ENCODE measurements around the gene TBCCD1. TPM values are rescaled to one million over a fixed set of nuclear protein-coding genes. Genes with fewer than 3 reads are reported as not detected.
A peak's percentile ranks its signal among the peaks of the same experiment; 100 is the strongest.

TBCCD1 gene
- total RNA-seq, 1 experiment from 2014 or later, result 7.4 TPM

DNA sequence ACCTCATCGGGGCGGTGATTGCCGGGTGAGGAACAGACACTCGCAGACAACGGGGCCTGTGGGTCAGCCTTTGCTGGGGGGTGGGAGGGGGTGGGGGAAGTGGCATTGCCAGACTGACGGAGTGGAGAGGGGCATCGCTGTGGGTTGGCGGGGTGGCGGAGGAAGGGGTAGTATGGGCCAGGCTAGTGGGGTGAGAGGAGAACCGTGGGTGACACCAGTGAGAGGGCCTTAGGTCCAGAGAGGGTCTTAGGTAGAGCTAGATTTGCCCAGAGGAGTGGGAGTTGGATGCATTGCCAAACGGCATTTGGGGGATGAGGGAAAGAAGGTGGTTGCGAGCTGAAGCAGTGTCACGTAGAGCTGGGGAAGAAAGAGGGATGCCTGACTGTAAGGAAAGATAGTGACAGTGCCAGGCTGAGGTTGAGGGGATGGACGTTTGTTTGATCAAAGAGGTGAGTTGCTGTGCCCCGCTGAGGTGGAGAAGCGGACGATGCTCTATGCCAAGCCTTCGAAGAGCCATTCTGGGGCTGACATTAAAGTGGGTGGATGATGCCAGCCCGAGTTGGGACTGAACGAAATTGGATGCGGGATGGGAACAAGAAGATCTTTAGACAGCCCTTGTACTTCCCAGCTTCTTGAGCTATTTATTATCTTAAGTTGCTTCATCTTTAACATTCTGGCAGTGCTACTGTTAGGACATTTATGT, 4.0 kb upstream of the TBCCD1 start:
- Mint-ChIP-seq H3K27me3 (ENCODE audit: low read depth) (no peaks in the 10 kb centered on the region), H3K4me1 (peaks cover 22 to 28% of the 10 kb centered on the region in 2 experiments), H3K4me3 (peak overlapping the region; percentile 89 to 92), H3K27ac (peak overlapping the region; percentile 90 to 97 (median 94)), H3K36me3 (ENCODE audit: insufficient read depth in 1 of 3, low read depth in 3 of 3) (peaks cover 16 to 36% (median 31%) of the 10 kb centered on the region in 3 experiments; a peak in 6 of 7 replicates), H3K9me3 (no peaks in the 10 kb centered on the region)
- Histone ChIP-seq H3K27me3 (ENCODE audit: insufficient read depth, low read length) (no peaks in the 10 kb centered on the region), H3K4me2 (ENCODE audit: insufficient read depth, insufficient read length, low read length) (peak overlapping the region; percentile 99), H4K91ac (ENCODE audit: insufficient read length, low read depth, low read length) (no peak overlapping the region), H2BK15ac (ENCODE audit: low read depth, low read length) (no peak overlapping the region), H3K56ac (ENCODE audit: insufficient read length, low read depth, low read length) (no peak overlapping the region), H3K4me1 (ENCODE audit: insufficient read depth, low read length) (no peaks in the 10 kb centered on the region), H2AFZ (ENCODE audit: low read length) (no peak overlapping the region), H3K23me2 (ENCODE audit: insufficient read length, low read depth, low read length, poor library complexity, severe bottlenecking) (peaks cover 10% of the 10 kb centered on the region), H3K9ac (ENCODE audit: extremely low read depth, insufficient read length, low read length) (peak overlapping the region; percentile 84), H3K23ac (ENCODE audit: insufficient read length, low read depth, low read length) (no peak overlapping the region), H2BK12ac (ENCODE audit: insufficient read length, low read depth, low read length) (no peak overlapping the region), H3K18ac (ENCODE audit: insufficient read length, low read depth, low read length) (peak overlapping the region; percentile 95), H3K79me2 (ENCODE audit: insufficient read depth, low read length) (peaks cover 5% of the 10 kb centered on the region; the same call in 1 of the 2 replicates), H3K9me3 (ENCODE audit: control insufficient read depth, low read depth, low read length) (no peaks in the 10 kb centered on the region), H4K8ac (replicated peaks; ENCODE audit: insufficient read length, low read depth, low read length) (no peak overlapping the region), H3K27ac (ENCODE audit: insufficient read length, low read depth, low read length) (no peak overlapping the region), H2BK20ac (ENCODE audit: low read depth, low read length, poor library complexity, severe bottlenecking) (no peak overlapping the region), H4K5ac (ENCODE audit: insufficient read length, low read depth, low read length) (peak overlapping the region; percentile 77), H3K4ac (ENCODE audit: low read depth, low read length) (no peak overlapping the region), H2AK5ac (ENCODE audit: insufficient read length, low read length) (no peak overlapping the region), H4K20me1 (ENCODE audit: control insufficient read depth, insufficient read depth, insufficient read length) (peaks cover 3% of the 10 kb centered on the region), H3T11ph (ENCODE audit: low read length) (no peak overlapping the region), H2BK120ac (ENCODE audit: low read depth, low read length, poor library complexity, severe bottlenecking) (no peak overlapping the region), H2BK5ac (ENCODE audit: insufficient read length, low read length) (peak overlapping the region; percentile 34), H3K79me1 (ENCODE audit: insufficient read depth, low read depth, low read length, poor library complexity, severe bottlenecking) (no peaks in the 10 kb centered on the region), H3K14ac (ENCODE audit: insufficient read depth, low read length) (peak overlapping the region; percentile 95)
- TF ChIP-seq, protein P1, sequence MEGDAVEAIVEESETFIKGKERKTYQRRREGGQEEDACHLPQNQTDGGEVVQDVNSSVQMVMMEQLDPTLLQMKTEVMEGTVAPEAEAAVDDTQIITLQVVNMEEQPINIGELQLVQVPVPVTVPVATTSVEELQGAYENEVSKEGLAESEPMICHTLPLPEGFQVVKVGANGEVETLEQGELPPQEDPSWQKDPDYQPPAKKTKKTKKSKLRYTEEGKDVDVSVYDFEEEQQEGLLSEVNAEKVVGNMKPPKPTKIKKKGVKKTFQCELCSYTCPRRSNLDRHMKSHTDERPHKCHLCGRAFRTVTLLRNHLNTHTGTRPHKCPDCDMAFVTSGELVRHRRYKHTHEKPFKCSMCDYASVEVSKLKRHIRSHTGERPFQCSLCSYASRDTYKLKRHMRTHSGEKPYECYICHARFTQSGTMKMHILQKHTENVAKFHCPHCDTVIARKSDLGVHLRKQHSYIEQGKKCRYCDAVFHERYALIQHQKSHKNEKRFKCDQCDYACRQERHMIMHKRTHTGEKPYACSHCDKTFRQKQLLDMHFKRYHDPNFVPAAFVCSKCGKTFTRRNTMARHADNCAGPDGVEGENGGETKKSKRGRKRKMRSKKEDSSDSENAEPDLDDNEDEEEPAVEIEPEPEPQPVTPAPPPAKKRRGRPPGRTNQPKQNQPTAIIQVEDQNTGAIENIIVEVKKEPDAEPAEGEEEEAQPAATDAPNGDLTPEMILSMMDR (conservative IDR thresholded peaks at IDR 0.05), result no peak
- DNase-seq, result no peak
- WGBS (ENCODE audit: extremely low coverage, insufficient read length, low lambda C conversion rate), result no CpG with 5 or more reads among the region's 21 CpGs

Measured in H9 (cell line).